Heart right ventricle (tissue), 16 donors: ENCODE results near the gene ABCC8. TPM values are rescaled to one million over a fixed set of nuclear protein-coding genes. Genes with fewer than 3 reads are reported as not detected.

Experiments
- ATAC-seq, 8 donors: fragments of 200-7000 bp; cut with Tn5 transposase; one replicate each; pipeline ENCODE4 v1.9.1; 2020; ENCODE audit warnings: mild to moderate bottlenecking in 8 of 8, moderate library complexity in 8 of 8, moderate number of reproducible peaks in 1 of 8
- DNase-seq, 2 donors: peaks; one replicate each; pipeline ENCODE4 v3.0.0-alpha.2; 2020
- H3K27ac ChIP-seq, 10 donors: fragments of 200-600 bp; sonication (generic) in 2 of 10; one replicate each; pipeline versions ENCODE4 v1.5.0 to v1.8.0; 2020 to 2022; ENCODE audit warnings: mild to moderate bottlenecking in 3 of 10
- H3K27me3 ChIP-seq, 7 donors: fragments of 200-600 bp; one replicate each; pipeline ENCODE4 v1.8.0; 2021 to 2022; ENCODE audit warnings: mild to moderate bottlenecking in 2 of 7
- H3K36me3 ChIP-seq, 9 donors: fragments of 200-600 bp; sonication (generic) in 1 of 9; one replicate each; pipeline versions ENCODE4 v1.5.0 to v1.8.0; 2020 to 2022; ENCODE audit warnings: mild to moderate bottlenecking in 2 of 9
- H3K4me1 ChIP-seq, 9 donors: fragments of 200-600 bp; sonication (generic) in 1 of 9; one replicate each; pipeline versions ENCODE4 v1.5.0 to v1.8.0; 2020 to 2022; ENCODE audit warnings: mild to moderate bottlenecking in 4 of 9
- H3K4me3 ChIP-seq, 10 donors: fragments of 200-600 bp; sonication (generic) in 2 of 10; one replicate each; pipeline versions ENCODE4 v1.5.0 to v1.8.0; 2020 to 2022; ENCODE audit warnings: mild to moderate bottlenecking in 7 of 10, moderate library complexity in 2 of 10
- H3K9me3 ChIP-seq, 11 donors: fragments of 200-600 bp in 10 of 11; sonication (generic) in 2 of 11; one replicate each; pipeline versions ENCODE4 v1.5.0 to v1.8.0; 2013 to 2022; ENCODE audit warnings: mild to moderate bottlenecking in 2 of 11, control low read depth in 1 of 11, moderate library complexity in 1 of 11
- WGBS, 2 donors: extraction: QIAGEN DNeasy Blood & Tissue Kit; methylation state at CpG; one replicate each; pipeline ENCODE4 v1.1.7; 2013; ENCODE audit warnings: inconsistent platforms in 1 of 2; 5-methylcytosine and 5-hydroxymethylcytosine counted together
- intact Hi-C, 10 donors: fragments of 100-400 bp; cut with DNase I; formaldehyde crosslinking; loops; one replicate each; pipeline versions ENCODE4 v1.11.1 to v1.14.2; 2022
- polyA plus RNA-seq, 2 donors: library from polyadenylated mRNA; stranded (reverse); fragments of 200-250 nt; gene quantifications; one replicate each; pipeline ENCODE4 v1.2.3, GENCODE V29; 2013
- total RNA-seq, 10 donors: library from RNA; stranded (reverse); fragmentation: NEBNext Ultra II Directional in 3 of 10; extraction: Animal tissue kit (Norgen Biotek cat#: 25700) in 3 of 10; gene quantifications; one replicate each; pipeline versions ENCODE4 v1.2.1 to v1.2.4, GENCODE V29; 2021 to 2023
- TF ChIP-seq, protein P1 (sequence below), 9 donors: fragments of 200-600 bp; sonication (generic) in 2 of 9; IDR thresholded peaks; one replicate each; pipeline versions ENCODE4 v1.5.0 to v1.8.0; 2021 to 2022; ENCODE audit warnings: antibody characterized with exemption in 9 of 9, mild to moderate bottlenecking in 5 of 9, moderate library complexity in 1 of 9
- donor health status: Arrhythmogenic right ventricular cardiomyopathy.
- donor health status: ischemic (EF 13 %, LVEDD 7.1; RV severe dilation, severe dysfunction).
- donor health status: healthy with polysubstance abuse.
- donor health status: DM: no; HTN: yes; CAD: no.
- donor health status: DM: no; HTN: no; CAD: no.
- donor health status: ischemic (EF 25% LVEDD 6.9; RV normal size, moderate dysfunction).
- donor health status: ischemic (EF 25% LVEDD 5.7; RV mildly dilated, moderate dysfunction).
- donor health status: healthy.
- donor health status: DM: yes; HTN: yes; CAD: no.
- donor health status: Ischemic cardiomyopathy.
- donor health status: ischemic (EF 35%, LVEDD 5.7; RV mildly dilated, moderate dysfunction).
- donor health status: nonischemic (EF 11% LVEDD 7.7; RV severe dilation, severe dysfunction).
- donor health status: DM: yes; HTN: yes; CAD: no.
- donor health status: PGD.
- donor health status: ischemic (EF 29% LVEDD 5.4; RV normal size, mild dysfunction).
- donor health status: nonischemic (EF 23%, LVEDD 6.1; RV moderate dilation, normal function).

ABCC8 gene
- total and polyA plus RNA-seq, 12 donors, result 0.47 to 8.6 (median 4.9) TPM

DNA sequence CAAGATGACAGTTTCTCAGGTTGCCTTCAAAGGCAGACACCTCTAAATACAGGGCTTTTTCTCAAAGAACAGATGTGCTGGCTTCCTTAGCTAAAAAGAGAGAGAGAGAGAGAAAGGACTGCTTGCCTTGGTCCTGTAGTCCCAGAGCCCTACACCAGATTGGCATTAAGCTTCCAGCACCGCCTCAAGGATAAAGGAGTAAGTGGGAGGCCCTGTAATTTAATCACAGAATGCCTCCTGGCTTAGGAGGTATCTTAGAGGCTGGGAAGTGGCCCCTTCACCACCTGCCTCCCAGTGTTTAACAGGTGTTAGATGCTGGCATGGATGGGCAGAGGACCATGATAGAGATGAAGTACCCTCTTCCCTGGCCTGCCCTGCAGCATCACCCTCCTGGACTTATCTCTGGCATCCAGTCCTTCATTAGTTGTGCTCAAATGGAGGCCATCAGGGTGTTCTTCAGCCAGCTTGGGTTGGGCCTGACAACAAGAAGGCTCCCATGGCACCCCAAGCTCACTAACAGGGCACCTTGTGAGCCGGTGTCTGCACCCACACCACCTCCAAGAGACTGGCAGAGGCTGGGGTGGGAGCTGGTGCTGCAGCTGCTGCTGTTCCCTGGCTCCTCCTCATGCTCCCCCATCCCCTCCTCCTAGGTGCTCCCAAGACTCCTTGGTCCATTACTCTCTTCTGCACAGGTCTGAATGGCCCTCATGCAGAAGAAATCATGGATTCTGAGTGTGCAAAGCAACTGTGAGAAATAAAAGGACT lies 32.5 kb downstream of the ABCC8 start:
- DNase-seq, result no peak
- no peaks in the 10 kb centered on the region for H3K4me1 ChIP-seq
- H3K27ac ChIP-seq, result no peak overlapping the region
- intact Hi-C loops, result no loop called here
- TF ChIP-seq, protein P1, sequence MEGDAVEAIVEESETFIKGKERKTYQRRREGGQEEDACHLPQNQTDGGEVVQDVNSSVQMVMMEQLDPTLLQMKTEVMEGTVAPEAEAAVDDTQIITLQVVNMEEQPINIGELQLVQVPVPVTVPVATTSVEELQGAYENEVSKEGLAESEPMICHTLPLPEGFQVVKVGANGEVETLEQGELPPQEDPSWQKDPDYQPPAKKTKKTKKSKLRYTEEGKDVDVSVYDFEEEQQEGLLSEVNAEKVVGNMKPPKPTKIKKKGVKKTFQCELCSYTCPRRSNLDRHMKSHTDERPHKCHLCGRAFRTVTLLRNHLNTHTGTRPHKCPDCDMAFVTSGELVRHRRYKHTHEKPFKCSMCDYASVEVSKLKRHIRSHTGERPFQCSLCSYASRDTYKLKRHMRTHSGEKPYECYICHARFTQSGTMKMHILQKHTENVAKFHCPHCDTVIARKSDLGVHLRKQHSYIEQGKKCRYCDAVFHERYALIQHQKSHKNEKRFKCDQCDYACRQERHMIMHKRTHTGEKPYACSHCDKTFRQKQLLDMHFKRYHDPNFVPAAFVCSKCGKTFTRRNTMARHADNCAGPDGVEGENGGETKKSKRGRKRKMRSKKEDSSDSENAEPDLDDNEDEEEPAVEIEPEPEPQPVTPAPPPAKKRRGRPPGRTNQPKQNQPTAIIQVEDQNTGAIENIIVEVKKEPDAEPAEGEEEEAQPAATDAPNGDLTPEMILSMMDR (IDR thresholded peaks at IDR 0.05), result no peak
- peaks cover 0 to 28% (median 8%) of the 10 kb centered on the region in 7 donors for H3K27me3 ChIP-seq
- 82 to 90% methylated on average over 2 of the region's 2 CpGs for WGBS, 2 donors
- no peaks in the 10 kb centered on the region for H3K9me3 ChIP-seq
- ATAC-seq, result no peak
- H3K4me3 ChIP-seq, result no peak overlapping the region
- H3K36me3 ChIP-seq, result no peaks in the 10 kb centered on the region

DNA sequence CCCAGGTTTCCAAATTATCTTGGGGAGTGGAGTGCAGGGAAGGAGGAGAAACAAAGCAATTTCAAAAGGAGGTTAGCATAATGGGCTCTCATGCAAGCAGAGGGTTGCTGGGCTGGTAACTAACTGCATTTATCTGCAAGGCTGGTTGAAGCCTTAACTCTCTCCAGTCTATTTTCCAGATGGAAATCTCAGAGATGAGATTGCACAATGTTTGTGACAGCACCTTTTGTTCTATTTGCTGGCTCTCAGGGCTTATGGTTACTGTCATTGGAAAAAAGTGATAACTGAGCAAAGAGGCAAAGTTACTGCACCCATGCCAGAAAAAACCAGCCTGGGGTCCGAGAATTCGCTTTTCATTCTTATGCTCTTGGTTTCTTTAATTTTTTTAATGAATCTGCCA lies 33.2 kb downstream of the ABCC8 start:
- H3K4me3 ChIP-seq, result no peak overlapping the region
- TF ChIP-seq, protein P1 (IDR thresholded peaks at IDR 0.05), result no peak
- WGBS, 2 donors, result 75 to 88% methylated on average over 2 of the region's 2 CpGs
- H3K27me3 ChIP-seq, result peaks cover 0 to 28% (median 8%) of the 10 kb centered on the region in 7 donors
- H3K4me1 ChIP-seq, result no peaks in the 10 kb centered on the region
- no peak for ATAC-seq
- no peaks in the 10 kb centered on the region for H3K36me3 ChIP-seq
- no peak for DNase-seq
- no peaks in the 10 kb centered on the region for H3K9me3 ChIP-seq
- intact Hi-C loops, result no loop called here
- H3K27ac ChIP-seq, result no peak overlapping the region

DNA sequence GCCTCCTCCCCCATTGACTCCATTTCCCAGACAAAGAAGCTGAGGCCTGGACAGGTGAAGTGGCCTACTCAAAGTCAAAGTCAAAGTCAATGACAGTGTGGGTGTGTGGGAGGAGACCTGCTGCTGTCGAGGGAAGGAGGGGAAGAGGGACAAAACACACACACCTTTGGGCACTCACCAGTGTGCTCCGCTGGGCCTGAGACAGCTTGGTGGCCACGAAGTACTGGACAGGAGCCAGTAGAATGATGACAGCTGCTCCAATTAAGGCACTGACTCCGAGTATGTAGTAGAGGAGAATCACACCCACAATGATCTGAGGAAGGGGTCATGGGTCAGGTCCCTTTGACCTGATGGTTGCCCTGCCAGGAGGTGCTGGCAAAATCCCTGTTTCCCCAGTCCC lies 33.6 kb downstream of the ABCC8 start:
- DNase-seq, result no peak
- H3K4me1 ChIP-seq, result no peaks in the 10 kb centered on the region
- intact Hi-C loops, result no loop called here
- ATAC-seq, result no peak
- H3K36me3 ChIP-seq, result no peaks in the 10 kb centered on the region
- no peak overlapping the region for H3K4me3 ChIP-seq
- no peak overlapping the region for H3K27ac ChIP-seq
- TF ChIP-seq, protein P1 (IDR thresholded peaks at IDR 0.05), result no peak
- peaks cover 0 to 28% (median 8%) of the 10 kb centered on the region in 7 donors for H3K27me3 ChIP-seq
- WGBS, 2 donors, result 52% methylated on average over 4 of the region's 4 CpGs
- H3K9me3 ChIP-seq, result no peaks in the 10 kb centered on the region

DNA sequence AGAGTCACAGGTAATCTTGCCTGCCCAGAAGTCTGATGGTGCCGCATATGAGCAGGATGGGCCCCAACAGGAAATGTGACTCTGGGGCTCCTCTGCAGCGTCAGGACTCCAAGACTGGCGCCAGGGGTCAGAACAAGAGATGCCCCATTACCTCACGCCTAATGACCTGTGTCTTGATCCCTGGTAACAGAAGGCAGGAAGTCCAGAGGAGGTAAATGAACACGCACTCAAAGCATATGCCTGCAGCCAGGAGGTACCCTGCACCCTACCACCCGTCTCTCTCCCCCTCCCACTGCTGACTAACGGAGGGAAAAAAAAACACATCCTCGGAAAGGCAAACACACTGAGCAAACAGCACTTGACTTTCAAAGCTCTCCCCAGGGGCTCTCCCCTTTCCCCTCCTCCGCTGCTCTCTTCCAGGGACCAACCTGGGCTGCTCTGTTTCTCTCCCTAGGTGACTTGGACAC lies 37.3 kb downstream of the ABCC8 start:
- no peak for ATAC-seq
- Histone ChIP-seq H3K9me3 (no peaks in the 10 kb centered on the region), H3K27me3 (peaks cover 0 to 24% (median 8%) of the 10 kb centered on the region in 7 donors), H3K4me1 (no peaks in the 10 kb centered on the region), H3K27ac (no peak overlapping the region), H3K36me3 (no peaks in the 10 kb centered on the region), H3K4me3 (no peak overlapping the region)
- intact Hi-C loops, result no loop called here
- TF ChIP-seq, protein P1 (IDR thresholded peaks at IDR 0.05), result no peak
- 32 to 37% methylated on average over 9 of the region's 9 CpGs for WGBS, 2 donors
- no peak for DNase-seq
